HEK293 (cell line): Measurements from ENCODE around the gene ACTL9.

Experiments used
- ZNF23 ChIP-seq: fragments of 450-650 bp; formaldehyde crosslinking; IDR thresholded peaks from 2 replicates; pipeline ENCODE4 v1.5.1; 2016; ENCODE audit warnings: missing biosample characterization, missing genetic modification characterization, borderline replicate concordance
- TF ChIP-seq, protein P1 (sequence below): fragments of 450-650 bp; formaldehyde crosslinking; IDR thresholded peaks from 2 replicates; pipeline ENCODE4 v1.5.1; 2016; ENCODE audit warnings: missing biosample characterization, missing genetic modification characterization
- TF ChIP-seq, protein P2 (sequence below): fragments of 450-650 bp; formaldehyde crosslinking; IDR thresholded peaks from 2 replicates; pipeline ENCODE4 v1.5.1; 2016; ENCODE audit warnings: missing biosample characterization, missing genetic modification characterization

DNA sequence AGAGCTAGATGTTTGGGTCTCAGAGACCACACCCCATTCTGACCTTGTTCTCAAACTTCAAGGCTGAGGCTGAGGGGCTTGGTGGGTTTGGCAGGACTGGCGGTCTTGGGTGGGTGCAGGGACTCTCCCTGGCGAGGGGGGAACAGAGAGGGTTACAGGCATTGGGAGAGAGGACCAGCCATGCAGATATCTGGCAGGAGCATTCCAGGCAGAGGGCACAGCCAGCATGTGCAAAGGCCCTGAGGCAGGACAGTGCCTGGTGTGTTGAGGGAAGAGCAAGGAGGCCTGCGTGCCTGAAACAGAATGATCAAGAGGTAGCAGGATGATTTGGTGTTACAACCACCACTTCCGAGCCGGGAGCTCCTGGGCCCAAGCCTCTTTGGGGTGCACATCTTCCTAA, 40.7 kb downstream of the ACTL9 start:
- TF ChIP-seq, protein P1, sequence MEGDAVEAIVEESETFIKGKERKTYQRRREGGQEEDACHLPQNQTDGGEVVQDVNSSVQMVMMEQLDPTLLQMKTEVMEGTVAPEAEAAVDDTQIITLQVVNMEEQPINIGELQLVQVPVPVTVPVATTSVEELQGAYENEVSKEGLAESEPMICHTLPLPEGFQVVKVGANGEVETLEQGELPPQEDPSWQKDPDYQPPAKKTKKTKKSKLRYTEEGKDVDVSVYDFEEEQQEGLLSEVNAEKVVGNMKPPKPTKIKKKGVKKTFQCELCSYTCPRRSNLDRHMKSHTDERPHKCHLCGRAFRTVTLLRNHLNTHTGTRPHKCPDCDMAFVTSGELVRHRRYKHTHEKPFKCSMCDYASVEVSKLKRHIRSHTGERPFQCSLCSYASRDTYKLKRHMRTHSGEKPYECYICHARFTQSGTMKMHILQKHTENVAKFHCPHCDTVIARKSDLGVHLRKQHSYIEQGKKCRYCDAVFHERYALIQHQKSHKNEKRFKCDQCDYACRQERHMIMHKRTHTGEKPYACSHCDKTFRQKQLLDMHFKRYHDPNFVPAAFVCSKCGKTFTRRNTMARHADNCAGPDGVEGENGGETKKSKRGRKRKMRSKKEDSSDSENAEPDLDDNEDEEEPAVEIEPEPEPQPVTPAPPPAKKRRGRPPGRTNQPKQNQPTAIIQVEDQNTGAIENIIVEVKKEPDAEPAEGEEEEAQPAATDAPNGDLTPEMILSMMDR, result no peak
- TF ChIP-seq, protein P2, sequence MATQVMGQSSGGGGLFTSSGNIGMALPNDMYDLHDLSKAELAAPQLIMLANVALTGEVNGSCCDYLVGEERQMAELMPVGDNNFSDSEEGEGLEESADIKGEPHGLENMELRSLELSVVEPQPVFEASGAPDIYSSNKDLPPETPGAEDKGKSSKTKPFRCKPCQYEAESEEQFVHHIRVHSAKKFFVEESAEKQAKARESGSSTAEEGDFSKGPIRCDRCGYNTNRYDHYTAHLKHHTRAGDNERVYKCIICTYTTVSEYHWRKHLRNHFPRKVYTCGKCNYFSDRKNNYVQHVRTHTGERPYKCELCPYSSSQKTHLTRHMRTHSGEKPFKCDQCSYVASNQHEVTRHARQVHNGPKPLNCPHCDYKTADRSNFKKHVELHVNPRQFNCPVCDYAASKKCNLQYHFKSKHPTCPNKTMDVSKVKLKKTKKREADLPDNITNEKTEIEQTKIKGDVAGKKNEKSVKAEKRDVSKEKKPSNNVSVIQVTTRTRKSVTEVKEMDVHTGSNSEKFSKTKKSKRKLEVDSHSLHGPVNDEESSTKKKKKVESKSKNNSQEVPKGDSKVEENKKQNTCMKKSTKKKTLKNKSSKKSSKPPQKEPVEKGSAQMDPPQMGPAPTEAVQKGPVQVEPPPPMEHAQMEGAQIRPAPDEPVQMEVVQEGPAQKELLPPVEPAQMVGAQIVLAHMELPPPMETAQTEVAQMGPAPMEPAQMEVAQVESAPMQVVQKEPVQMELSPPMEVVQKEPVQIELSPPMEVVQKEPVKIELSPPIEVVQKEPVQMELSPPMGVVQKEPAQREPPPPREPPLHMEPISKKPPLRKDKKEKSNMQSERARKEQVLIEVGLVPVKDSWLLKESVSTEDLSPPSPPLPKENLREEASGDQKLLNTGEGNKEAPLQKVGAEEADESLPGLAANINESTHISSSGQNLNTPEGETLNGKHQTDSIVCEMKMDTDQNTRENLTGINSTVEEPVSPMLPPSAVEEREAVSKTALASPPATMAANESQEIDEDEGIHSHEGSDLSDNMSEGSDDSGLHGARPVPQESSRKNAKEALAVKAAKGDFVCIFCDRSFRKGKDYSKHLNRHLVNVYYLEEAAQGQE (tag by site-specific recombination), result no peak
- no peak for TF ChIP-seq ZNF23 (tag by site-specific recombination)
